ENCODE results near the gene SLC31A2. TPM values are rescaled to one million over a fixed set of nuclear protein-coding genes. Genes with fewer than 3 reads are reported as not detected.

SLC31A2 gene, protein sequence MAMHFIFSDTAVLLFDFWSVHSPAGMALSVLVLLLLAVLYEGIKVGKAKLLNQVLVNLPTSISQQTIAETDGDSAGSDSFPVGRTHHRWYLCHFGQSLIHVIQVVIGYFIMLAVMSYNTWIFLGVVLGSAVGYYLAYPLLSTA
- 4.8 TPM for total RNA-seq

GRCh38 chr9:113150670-113151611, at the start of gene SLC31A2:
Gene SLC31A2, plus strand, starts transcription at chr9:113151007. Its CDS starts 68 bp downstream, at chr9:113151075.

Other genes starting within 250 kb of the SLC31A2 start
- gene ZNF883, start 138.8 kb upstream of the SLC31A2 start, total RNA-seq, result 29.1 TPM
- 17.5 TPM for gene ZFP37, start 94.3 kb upstream of the SLC31A2 start, total RNA-seq
- gene FKBP15, start 70.3 kb downstream of the SLC31A2 start, total RNA-seq, result 14.8 TPM
- 14.5 TPM for gene SLC31A1, start 70.5 kb downstream of the SLC31A2 start, total RNA-seq
- gene CDC26, start 124.6 kb downstream of the SLC31A2 start, total RNA-seq, result 23.1 TPM
- 23.3 TPM for gene PRPF4, start 124.7 kb downstream of the SLC31A2 start, total RNA-seq
- not detected for gene RNF183, start 152.4 kb downstream of the SLC31A2 start, total RNA-seq
- 5.3 TPM for gene WDR31, start 189.3 kb downstream of the SLC31A2 start, total RNA-seq
- 0.69 TPM for gene BSPRY, start 198.5 kb downstream of the SLC31A2 start, total RNA-seq
- 10.8 TPM for gene HDHD3, start 226.0 kb downstream of the SLC31A2 start, total RNA-seq

Data from diencephalon (tissue), 1 donor.